Osteocyte (in vitro differentiated cells): ENCODE data around the gene IGSF22. TPM values are rescaled to one million over a fixed set of nuclear protein-coding genes. Genes with fewer than 3 reads are reported as not detected.
A peak's percentile ranks its signal among the peaks of the same experiment; 100 is the strongest.

Source experiments
- DNase-seq: peaks from one replicate; pipeline ENCODE4 v3.0.0; 2021; ENCODE audit warnings: mixed read lengths; ENCODE audit not compliant: unreplicated experiment; ENCODE audit errors: extremely low spot score
- H3K27ac Mint-ChIP-seq: one replicate; pipeline ENCODE4 v1.8.0; 2021; ENCODE audit warnings: mild to moderate bottlenecking, mixed read lengths; ENCODE audit not compliant: unreplicated experiment
- H3K27me3 Mint-ChIP-seq: one replicate; pipeline ENCODE4 v1.8.0; 2021; ENCODE audit warnings: mixed read lengths; ENCODE audit not compliant: unreplicated experiment
- H3K36me3 Mint-ChIP-seq: one replicate; pipeline ENCODE4 v1.8.0; 2021; ENCODE audit warnings: mixed read lengths; ENCODE audit not compliant: unreplicated experiment
- H3K4me1 Mint-ChIP-seq: one replicate; pipeline ENCODE4 v1.8.0; 2021; ENCODE audit warnings: mixed read lengths; ENCODE audit not compliant: unreplicated experiment
- H3K4me3 Mint-ChIP-seq: one replicate; pipeline ENCODE4 v1.8.0; 2021; ENCODE audit warnings: mild to moderate bottlenecking, moderate library complexity, mixed read lengths; ENCODE audit not compliant: unreplicated experiment
- H3K9me3 Mint-ChIP-seq: one replicate; pipeline ENCODE4 v1.8.0; 2021; ENCODE audit warnings: mixed read lengths; ENCODE audit not compliant: unreplicated experiment
- CTCF ChIP-seq: fragments of 200-600 bp; sonication (generic); IDR thresholded peaks from 2 replicates; pipeline ENCODE4 v1.5.0; 2021; ENCODE audit warnings: antibody characterized with exemption, mild to moderate bottlenecking, moderate library complexity
- total RNA-seq: library from RNA; stranded (reverse); gene quantifications from 2 replicates; pipeline ENCODE4 v1.2.1, GENCODE V29; 2021

The IGSF22 gene
- total RNA-seq, 1 donor from 2014 or later = not detected

DNA sequence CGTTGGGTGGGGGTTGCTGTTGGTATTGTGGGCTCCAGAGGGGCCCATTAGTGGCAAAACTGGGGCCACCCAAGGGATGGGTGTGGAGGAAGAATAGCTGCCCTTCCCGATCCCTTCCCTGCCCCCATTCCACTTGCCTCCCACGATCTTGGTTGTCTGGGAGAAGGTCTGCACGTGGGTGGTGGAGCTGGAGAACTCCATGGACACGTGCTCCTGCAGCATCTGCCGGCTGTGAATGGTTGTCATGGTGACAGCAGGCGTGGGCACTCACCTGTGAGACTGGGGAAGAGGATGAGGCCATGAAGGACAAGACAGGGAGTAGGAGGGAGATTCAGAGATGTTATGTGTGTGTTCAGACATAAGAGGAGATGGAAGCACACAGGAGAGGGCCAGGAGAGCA is 2.0 kb downstream of the IGSF22 start:
- no peaks in the 10 kb centered on the region for H3K9me3 Mint-ChIP-seq
- no peak overlapping the region for H3K27ac Mint-ChIP-seq
- no peak overlapping the region for H3K4me3 Mint-ChIP-seq
- peaks cover 16% of the 10 kb centered on the region for H3K27me3 Mint-ChIP-seq
- no peak for DNase-seq
- no peaks in the 10 kb centered on the region for H3K36me3 Mint-ChIP-seq
- TF ChIP-seq CTCF = no peak
- peaks cover 13% of the 10 kb centered on the region for H3K4me1 Mint-ChIP-seq

- DNase-seq = no peak
- H3K27ac Mint-ChIP-seq = no peak overlapping the region
- no peak for TF ChIP-seq CTCF
- no peaks in the 10 kb centered on the region for H3K9me3 Mint-ChIP-seq
- no peaks in the 10 kb centered on the region for H3K36me3 Mint-ChIP-seq
- H3K27me3 Mint-ChIP-seq = peaks cover 28% of the 10 kb centered on the region
- peaks cover 13% of the 10 kb centered on the region for H3K4me1 Mint-ChIP-seq
- no peak overlapping the region for H3K4me3 Mint-ChIP-seq
Observed at GRCh38 chr11:18722293-18722637, 3.7 kb downstream of the IGSF22 start.

DNA sequence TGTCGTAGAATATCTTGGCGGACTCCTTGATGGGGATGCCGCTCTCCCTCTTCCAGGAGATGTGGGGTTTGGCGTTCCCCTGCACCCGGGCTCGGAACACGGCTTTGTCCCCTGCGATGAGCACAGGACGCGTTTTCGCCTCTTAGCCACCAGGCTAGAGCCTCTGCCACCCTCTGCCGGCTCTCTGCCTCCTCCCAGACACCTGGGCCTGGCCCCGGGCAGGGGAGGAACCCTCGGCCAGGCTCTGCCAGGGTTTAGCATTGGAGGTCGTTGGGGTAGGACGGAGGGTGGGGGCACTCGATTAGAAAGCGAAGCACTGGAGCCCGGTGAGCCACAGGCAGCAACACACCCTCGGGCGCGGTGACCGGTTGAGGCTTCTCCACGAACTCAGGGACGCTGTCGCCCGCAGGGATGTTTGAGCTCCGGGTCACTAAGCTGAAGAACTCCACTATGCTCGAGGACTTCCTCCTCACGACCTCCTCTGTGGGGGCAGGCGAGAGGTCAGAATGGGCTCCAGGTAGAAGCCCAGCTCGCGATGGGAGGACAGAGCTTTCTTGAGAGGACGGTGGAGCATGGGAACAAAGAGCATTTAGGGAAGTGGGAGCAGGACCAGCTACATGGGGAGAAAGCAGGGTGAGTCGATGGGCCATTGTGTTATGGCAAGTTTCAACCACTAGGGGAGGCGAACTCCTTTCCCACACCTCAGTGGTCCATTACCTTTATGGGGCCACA is 4.3 kb downstream of the IGSF22 start:
- Mint-ChIP-seq H3K4me3 (peak overlapping the region; percentile 80), H3K27ac (no peak overlapping the region), H3K4me1 (peaks cover 13% of the 10 kb centered on the region), H3K9me3 (no peaks in the 10 kb centered on the region), H3K36me3 (no peaks in the 10 kb centered on the region), H3K27me3 (peaks cover 32% of the 10 kb centered on the region)
- no peak for DNase-seq
- TF ChIP-seq CTCF = peak; percentile 64

- no peak for TF ChIP-seq CTCF
- H3K27me3 Mint-ChIP-seq = peaks cover 38% of the 10 kb centered on the region
- peak; percentile 88 for DNase-seq
- H3K27ac Mint-ChIP-seq = peak overlapping the region; percentile 38
- H3K4me3 Mint-ChIP-seq = peak overlapping the region; percentile 80
- no peaks in the 10 kb centered on the region for H3K36me3 Mint-ChIP-seq
- H3K4me1 Mint-ChIP-seq = peaks cover 13% of the 10 kb centered on the region
- H3K9me3 Mint-ChIP-seq = no peaks in the 10 kb centered on the region
Observed at GRCh38 chr11:18720808-18721560, 5.0 kb downstream of the IGSF22 start.

GRCh38 chr11:18720091-18720807 is 5.7 kb downstream of the IGSF22 start:
- Mint-ChIP-seq H3K27ac (no peak overlapping the region), H3K36me3 (no peaks in the 10 kb centered on the region), H3K4me3 (peak overlapping the region; percentile 80), H3K9me3 (no peaks in the 10 kb centered on the region), H3K4me1 (peaks cover 13% of the 10 kb centered on the region), H3K27me3 (peaks cover 37% of the 10 kb centered on the region)
- TF ChIP-seq CTCF = no peak
- no peak for DNase-seq
